ENCODE measurements around the gene CRTC2. TPM values are rescaled to one million over a fixed set of nuclear protein-coding genes. Genes with fewer than 3 reads are reported as not detected.

CRTC2 gene
- total RNA-seq, 1 donor from 2014 or later: 3.7 TPM

GRCh38 chr1:153973525-153973924, 15.1 kb upstream of the CRTC2 start:
- DNase-seq: no peak

- DNase-seq: no peak
Measured at GRCh38 chr1:153973071-153973470, 14.7 kb upstream of the CRTC2 start.

- DNase-seq: no peak
Measured at GRCh38 chr1:153970346-153970745, 11.9 kb upstream of the CRTC2 start.

GRCh38 chr1:153968972-153969371, 10.6 kb upstream of the CRTC2 start:
- no peak for DNase-seq

GRCh38 chr1:153968408-153968807, 10.0 kb upstream of the CRTC2 start:
- DNase-seq: no peak

GRCh38 chr1:153968000-153968363, 9.6 kb upstream of the CRTC2 start:
- no peak for DNase-seq

- DNase-seq: peak; percentile 99
Measured at GRCh38 chr1:153967107-153967999, 8.9 kb upstream of the CRTC2 start, which contains the start of gene CREB3L4. TSS of gene CREB3L4 (plus strand) at chr1:153967902. CDS start at chr1:153968526, 624 bp downstream.

- peak; percentile 49 for DNase-seq
Measured at GRCh38 chr1:153963850-153964331, 5.5 kb upstream of the CRTC2 start.

- peak; percentile 98 for DNase-seq
Measured at GRCh38 chr1:153963030-153963849, 4.8 kb upstream of the CRTC2 start, which contains the start of gene SLC39A1. TSS of gene SLC39A1 (minus strand) at chr1:153963537. CDS start at chr1:153962715, 822 bp downstream.

- DNase-seq: peak; percentile 56
Measured at GRCh38 chr1:153962088-153963029, 3.9 kb upstream of the CRTC2 start.

- no peak for DNase-seq
Measured at GRCh38 chr1:153961421-153961820, 3.0 kb upstream of the CRTC2 start.

- DNase-seq: no peak
Measured at GRCh38 chr1:153960206-153960605, 1.8 kb upstream of the CRTC2 start.

- no peak for DNase-seq
Measured at GRCh38 chr1:153959454-153959853, 1.0 kb upstream of the CRTC2 start.

GRCh38 chr1:153958961-153959260, 499 bp upstream of the CRTC2 start:
- DNase-seq: no peak

GRCh38 chr1:153957744-153958110, 685 bp downstream of the CRTC2 start:
- DNase-seq: peak; percentile 29

- DNase-seq: no peak
Measured at GRCh38 chr1:153956997-153957715, 1.3 kb downstream of the CRTC2 start.

GRCh38 chr1:153954826-153955225, 3.6 kb downstream of the CRTC2 start:
- no peak for DNase-seq

- no peak for DNase-seq
Measured at GRCh38 chr1:153953859-153954365, 4.5 kb downstream of the CRTC2 start.

- DNase-seq: no peak
Measured at GRCh38 chr1:153951801-153952200, 6.6 kb downstream of the CRTC2 start.

GRCh38 chr1:153951183-153951582, 7.2 kb downstream of the CRTC2 start:
- DNase-seq: no peak

GRCh38 chr1:153946622-153947241, 11.7 kb downstream of the CRTC2 start, which contains the start of gene DENND4B:
TSS of gene DENND4B (minus strand) at chr1:153946718. CDS start at chr1:153944374, 2,344 bp downstream.
- peak; percentile 89 for DNase-seq
